NCI-H1105 treated with DMSO at 0.1 percent for 48 hours (cell line): ENCODE data around the gene PSMD11.
A peak's percentile ranks its signal among the peaks of the same experiment; 100 is the strongest.

Experiments
- DNase-seq: peaks from one replicate; lab custom pipeline; 2025; lab: John Stamatoyannopoulos, UW

Gene PSMD11

DNA sequence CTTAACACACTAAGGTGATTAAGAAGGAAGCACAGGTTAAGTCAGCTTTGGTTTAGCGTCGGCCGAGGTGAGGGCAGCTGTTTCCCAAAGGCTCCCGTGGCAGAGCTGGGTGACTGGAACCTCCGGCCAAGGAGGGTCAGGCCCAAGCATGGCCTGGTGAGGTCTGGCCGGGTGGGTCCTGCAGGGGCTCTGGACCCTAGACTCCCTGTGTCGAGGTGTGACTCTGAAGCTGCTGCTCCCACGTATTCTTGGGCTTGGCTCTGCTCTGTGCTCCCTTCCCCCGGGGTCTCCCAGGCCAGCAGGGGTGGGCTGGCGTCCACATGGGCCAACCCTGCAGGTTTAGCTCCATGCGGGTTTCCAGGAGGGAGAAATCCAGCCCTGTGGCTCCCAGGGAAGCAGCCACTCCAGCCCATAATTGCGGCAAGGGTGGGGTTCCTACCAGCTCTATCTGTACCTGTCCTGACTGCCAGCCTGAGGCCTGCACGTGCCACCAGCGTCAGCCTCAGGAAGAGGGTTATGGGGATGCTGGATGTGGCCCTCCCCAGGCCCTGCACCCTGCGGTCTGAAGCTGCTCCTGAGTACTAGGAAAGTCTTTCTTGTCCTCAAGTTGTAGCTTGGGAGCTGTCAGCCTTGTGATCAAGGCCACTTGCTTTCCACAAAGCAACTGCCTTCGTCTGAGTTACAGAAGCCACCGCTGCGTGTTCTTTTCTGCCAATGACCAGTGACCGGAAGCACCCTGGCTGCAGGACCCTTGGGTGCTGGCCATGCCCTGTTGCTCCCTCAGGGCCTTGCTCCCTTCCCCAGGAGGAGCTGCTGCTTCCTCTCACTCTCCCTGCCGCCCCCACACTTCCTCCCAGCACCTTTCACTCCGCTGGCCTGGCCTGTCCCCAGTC is 47.3 kb downstream of the PSMD11 start:
- DNase-seq, result no peak

DNA sequence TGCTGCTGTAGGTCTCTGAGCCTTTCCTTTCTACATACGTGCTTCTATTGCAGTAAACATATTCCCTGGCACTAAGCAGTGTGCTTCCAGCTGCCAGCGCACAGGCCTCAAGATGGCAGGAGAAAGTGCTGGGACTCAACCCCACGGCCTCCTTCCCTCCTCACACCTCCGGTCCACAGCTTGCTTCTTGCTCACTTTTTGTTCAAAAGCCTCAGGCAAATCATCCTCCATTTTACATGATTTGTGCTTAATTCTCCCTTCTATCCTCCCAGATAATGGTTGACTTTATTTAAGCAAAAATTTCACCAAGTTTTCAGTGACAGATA is 47.9 kb downstream of the PSMD11 start:
- no peak for DNase-seq

DNA sequence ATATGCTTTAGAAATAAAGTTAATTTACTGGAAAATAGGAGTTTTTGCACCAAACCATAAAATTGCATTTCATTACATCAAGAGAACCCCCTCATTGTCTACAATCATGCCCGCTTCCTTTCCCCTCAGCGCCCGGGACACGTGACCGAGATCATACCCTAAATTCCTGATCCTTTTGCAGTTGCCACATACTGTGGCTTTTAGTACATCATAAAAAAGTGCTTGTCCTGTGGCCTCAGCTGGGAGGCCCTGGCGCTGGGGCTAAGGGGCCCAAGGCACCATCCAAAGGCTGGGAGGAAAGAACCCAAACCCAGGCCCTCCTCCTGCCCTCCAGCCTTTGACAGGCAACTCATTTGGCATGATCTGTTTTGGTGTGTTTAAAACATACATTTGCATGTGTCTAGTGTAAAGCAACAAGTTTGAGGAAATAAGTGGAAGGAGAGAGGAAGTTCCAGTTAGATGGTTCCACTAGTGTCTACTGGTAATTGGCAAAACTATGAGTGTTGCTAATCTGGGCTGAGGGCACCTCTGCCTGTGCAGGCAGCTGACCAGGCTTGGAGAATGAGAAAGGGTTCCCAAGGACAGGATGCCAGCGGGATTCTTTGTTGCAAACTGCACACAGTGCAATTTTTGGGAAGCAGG is 48.5 kb downstream of the PSMD11 start:
- DNase-seq, result no peak

DNA sequence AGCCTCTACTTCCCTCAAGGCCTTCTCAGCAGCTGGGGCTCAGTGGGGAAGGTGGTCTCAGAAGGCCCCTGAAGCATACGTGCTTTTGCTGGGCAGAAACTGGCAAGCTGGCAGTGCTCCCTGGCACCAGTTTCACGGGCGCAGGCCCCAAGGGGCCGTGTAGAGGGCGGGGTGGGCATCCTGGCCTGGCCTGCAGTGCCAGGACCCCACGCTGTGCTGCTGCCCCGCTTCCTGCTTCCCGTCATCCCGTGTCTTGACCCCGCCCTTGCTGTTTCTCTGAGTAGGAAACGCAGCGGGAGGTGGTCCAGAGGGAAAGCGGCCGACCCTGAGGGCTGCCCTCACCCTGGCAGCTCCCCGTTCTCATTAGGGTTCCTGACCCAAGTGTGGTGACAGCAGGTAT is 49.3 kb downstream of the PSMD11 start:
- no peak for DNase-seq

DNA sequence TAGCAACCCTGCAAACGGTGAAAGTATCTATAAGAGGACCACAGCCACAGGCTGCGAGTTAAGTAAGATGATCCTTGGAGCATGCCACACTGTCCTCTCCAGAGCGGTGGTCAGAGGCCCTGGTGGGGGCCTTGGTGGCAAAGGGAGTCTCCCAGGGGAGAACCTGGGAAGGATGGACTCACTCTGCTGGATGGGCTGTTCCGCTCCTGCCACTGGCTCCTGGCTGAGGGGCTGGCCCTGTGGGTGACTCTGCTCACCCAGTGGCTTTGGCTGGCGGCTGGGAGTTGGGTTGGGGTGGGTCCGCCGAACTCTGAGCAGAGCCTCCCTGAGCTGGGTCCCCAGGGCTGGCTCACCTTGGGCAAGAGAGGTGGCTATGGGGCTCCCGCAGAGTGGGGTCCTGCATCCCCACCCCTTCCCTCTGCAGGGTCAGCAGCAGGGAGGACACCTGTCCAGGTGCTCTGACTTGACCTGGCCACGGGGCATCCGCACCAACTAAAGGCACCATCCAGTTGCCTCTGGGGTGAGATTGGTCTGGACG is 49.7 kb downstream of the PSMD11 start:
- DNase-seq, result no peak

DNA sequence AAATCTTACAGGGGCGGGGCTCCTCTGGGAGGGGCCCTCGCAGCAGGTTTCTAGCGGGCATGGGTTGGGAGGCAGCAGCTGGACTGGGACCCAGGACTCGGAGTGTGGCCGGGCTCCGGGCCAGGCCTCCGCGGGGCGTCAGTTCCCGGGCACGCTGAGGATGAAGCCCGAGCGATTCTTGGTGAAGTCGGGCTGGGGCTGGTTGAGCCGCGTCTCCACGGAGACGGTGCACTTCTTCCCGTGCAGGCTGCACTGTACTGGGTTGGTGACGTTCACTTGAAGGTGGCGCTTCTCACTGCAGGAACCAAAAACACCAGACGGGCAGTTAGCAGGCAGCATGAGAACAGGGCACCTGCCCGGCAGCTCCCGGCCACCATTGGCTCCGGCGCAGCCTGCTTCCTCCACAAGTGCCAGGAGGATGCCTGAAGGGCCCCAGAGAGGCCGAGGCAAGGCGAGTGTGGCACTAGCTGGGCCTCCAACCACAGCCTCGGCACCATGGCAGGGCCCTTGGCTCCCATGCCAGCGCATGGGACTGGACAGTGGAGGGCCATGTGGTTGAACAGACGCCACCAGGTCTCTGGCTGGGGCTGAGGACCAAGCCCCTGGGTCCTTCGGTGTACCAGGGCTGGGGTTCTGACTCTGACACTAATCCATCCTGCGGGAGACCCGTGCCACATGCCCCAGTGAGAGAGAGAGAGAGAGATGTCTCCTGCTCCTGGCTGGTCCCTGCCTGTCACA is 50.5 kb downstream of the PSMD11 start:
- peak; percentile 69 for DNase-seq

DNA sequence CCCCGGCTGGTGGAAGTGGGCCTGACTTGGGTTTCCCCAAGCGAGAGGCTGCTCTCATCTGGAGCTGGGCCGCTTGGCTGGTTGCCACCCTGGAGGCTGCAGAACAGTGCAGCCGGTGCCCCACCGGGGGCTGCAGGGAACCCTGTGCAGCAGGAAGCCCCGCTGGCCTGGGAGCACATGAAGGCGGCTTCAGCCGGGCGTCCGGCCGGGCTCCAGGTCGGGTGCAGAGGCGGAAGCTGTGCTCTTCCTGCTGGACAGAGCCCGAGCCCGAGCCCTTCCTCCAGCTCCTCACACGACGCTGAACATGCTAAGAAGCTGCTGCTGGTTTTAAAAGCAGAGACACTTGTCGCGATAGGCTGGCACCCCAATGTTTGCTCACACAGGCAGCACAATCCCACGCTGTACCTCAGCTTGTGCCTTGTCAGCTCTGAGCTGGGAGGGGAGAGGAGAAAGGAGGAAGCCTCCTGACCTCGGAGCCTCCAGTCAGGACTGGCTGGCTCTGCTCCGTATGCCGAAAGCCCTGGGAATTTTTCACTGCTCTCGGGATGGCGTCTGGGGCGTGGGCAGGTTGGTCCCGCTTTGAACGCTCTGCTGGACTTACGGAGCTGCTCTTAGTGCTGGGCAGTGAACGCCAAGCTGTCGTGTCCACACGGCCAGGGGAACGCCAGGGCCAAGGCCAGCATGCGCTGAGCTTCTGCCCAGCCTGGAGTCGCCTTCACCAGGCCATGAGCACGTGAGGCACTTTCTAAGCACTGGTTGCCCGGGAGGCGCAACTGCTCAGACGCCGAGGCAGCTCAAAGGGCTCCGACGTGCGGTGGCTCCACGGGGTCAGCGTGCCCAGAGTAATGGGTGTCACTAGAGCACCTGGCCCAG is 51.3 kb downstream of the PSMD11 start:
- no peak for DNase-seq

DNA sequence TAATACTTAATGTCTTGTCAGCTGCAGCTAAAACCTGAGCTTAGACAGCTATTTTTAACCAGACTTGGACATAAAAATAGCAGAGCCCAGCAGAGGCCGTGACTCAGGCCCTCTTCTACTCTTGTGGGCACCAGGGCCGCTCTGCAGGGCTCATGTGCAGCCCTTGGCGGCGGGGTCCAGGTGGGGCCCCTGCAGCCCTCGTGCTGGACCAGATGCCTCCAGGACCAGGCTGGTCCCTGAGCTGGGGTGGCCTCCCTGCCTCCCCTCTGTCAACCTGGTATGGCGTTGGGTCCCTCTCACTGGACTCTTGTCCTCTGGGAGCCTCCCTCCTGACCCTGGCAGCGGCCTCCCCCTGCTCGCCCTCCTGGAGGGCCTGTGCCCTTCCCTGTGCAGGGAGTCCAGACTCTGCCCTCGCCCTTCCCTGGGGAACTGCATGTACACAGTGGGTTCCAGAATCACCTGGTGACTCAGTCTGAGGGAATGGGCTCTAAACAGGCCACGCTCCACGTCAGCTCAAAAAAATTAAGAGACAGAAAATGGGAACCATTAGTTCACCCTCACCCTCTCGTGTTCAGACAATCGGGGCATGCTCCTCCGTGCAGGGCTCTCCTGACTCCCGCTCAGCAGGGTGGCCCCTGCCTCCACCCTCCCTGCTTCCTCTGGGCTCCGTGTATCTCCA is 52.2 kb downstream of the PSMD11 start:
- DNase-seq, result no peak

DNA sequence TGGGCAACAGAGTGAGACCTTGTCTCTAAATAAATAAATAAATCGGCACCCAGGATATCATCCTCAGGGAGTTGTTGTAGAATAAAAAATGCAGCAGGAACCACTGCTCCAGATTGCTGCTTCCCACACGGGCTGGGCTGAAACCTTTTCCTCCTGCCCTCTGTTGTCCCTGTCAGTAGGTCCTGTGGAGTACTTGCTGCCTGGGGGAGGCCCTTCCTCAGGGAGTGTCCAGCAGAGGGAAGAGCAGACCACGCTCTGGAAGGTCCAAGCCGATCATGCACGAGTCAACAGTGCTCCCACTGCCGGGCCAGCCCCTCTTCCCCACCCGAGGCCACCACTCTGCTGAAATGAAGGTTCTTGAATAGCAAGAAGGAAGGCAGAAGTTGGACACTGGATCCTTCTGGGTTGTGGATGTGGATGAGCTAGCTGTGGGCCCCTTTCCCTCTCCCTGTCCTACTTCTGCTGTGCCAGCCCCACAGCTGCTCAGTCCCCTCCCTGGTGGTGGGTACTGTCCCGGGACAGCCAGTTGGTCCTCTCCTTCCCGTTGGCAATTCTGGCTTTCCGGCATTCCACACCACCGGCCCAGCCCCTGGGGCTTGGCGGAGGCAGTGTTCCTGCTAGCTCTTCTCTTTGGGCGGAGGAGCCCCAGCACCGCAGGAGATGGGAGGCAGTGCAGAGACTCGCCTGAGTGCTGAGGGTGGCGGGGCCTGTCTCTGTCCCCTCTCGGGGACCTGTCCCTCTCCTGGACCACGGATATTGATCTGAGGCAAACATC is 53.3 kb downstream of the PSMD11 start:
- DNase-seq, result no peak

DNA sequence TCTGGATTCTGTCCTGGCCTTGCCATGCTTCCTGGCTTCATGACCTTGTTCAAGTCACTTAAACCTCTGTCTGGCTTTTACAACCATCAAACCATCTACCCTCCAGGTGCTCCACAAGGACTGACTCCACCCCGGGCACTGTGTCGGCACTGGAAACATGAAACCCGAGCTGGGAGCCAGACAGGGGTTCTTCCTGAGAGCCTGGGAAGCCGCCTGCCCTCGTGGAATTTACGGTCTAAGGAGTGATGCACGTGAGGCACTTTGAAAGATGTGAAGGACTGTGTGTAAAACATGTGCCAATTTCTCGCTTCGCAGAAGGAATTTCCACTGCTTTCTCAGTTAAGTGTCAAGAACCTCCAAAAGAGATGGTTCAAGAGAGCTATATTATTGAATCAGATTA is 54.1 kb downstream of the PSMD11 start:
- no peak for DNase-seq

DNA sequence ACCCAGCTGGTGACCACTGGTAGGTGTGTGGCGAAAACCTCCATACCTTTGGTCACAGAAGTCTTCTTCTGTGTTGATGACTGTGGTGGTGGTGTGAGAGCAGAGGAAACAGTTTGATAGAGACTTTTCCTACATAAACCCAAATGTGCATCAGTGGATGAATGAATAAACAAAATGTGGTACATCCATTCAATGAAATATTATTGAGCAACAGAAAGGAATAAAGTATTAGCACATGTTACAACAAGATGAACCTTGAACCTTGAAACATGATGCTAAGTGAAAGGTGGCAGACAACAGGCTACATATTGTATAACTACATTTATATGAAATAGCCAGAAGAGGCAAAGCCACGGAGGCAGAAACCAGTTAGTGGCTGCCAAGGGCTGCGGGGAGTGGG is 57.7 kb downstream of the PSMD11 start:
- DNase-seq, result no peak

DNA sequence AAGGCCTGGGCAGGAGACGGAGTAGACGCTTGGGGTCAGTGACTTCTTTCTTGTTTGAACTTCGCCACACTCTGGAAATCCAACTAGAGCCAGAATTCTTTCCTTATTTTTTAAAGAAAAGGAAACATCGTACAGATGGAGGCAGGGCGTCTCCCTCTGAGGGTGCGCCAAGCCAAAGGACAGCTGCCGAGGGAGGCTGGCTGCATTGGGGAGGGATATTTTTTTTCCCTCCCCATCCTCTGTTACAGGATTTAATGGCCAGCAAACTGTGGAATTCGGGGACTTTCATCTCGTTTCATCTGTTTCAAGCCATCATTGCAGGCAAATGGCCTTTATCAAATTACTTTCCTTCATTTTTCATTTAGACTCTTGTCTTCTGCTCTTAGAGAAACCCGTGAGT is 58.4 kb downstream of the PSMD11 start:
- no peak for DNase-seq

DNA sequence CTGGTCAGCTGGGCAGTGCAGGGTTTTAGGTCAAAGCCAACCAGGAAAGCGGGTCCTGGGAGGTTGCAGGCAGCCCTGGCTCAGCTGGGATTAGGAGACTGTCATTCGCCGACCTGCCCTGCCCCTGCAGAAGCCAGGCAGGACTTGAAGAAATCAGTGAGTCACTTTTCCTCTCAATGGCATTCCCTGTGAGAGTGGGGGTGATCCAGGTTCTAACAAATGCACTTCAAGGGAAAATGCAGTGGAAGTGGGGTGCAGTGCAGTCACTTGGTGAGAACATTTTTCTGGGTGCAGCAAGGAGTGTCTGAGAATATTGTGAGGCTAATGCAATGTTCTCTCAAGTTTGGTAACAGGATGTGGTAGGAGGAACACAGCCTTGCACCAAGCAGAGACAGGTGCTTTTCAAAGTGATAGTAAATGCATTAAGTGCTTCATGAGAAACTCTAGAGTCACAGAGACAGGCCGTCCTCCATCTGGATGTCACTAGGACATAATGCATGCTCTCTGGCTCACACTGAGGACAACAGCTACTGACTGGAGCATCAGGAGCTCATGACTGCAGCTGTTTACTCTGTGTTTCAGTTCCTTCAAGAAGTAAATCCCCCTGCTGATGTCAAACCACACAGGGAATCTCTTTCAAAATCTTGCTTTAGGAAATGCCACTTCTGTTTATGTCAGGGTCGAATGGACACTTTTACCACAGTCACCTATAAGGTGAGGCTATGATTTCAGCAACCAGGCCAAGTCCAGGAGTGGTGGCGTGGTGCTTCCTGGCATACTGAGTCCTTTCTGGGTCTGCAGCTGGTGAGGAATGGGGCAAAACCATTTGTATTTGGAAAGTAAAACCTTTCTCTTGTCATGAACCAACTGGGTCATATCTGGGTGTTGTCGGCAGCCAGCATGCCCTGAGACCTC is 59.2 kb downstream of the PSMD11 start:
- DNase-seq, result no peak

DNA sequence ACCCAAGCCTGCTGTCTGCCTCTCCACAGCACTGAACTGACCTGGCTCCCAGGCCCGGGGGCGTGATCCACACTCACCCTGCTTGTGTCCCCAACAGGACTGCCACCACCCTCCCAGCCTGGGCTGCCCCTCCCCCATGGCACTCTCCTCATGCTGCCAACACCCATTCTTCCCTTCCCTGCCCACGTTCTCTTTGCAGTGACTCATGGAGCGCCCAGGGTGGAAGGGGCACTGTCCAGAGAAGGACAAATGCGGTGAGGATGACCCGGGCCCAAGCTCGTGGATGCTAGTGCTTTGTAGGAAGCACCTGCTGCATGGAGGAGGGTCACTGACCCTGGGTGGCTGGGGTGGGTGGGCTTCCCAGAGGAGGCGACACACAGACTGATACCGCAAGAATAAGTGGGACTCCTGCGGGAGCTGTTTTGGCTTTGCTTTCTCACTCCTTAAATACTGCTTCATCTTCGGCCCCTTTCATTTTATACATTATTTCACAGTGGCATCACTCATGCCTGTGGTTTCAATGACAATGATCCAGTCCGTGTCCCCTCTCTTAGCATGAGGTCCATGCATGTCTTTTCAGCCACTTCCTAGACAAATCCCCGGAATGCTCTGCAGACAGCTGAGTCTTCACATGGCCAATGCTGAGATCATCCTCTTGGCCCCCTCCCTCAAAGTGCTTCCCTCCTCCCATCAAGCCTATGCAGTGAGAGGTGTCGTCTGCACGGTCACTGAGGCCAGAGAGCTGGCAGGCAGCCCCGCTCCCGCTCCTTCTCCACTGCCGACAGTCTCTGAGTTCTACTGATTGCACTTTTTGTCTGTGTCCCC is 60.1 kb downstream of the PSMD11 start:
- DNase-seq, result no peak

DNA sequence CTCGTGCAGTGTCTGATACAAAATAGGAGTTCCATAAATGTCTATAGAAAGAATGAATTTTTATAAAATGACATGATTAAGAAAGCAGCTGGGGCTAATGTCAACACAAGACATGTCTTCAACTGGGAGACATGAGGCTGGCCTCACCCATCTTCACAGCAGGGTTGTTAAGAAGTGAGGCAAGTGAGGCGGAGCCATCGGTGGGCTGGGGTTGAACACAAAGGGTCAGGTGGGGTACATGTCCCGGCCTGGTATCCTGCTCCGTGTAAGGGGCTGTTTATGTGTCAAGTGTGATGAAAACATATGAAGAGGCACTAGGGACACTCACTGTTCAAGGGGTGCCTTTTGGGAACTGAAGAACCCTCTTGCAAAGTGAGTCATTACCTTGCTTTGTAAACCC is 64.6 kb downstream of the PSMD11 start:
- no peak for DNase-seq

DNA sequence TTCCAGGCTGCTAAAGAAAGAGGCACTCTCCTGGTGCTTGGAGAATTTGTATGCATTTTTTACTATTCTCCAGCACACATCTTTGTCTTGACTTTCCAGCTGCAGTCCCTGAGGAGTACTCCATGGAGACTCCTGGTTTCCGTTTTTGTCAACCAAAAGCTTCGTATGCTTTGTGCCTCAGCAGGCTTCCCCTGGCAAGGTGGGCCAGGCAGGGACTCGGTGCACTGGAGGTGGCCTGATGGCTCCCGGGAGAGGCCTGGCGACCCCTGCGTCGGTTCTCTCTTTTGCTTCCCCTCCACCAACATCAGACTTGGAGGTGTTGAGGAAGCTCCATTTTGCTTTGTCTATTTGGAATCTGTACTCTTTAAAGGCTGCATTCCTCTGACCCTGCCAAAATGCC is 66.2 kb downstream of the PSMD11 start:
- no peak for DNase-seq

DNA sequence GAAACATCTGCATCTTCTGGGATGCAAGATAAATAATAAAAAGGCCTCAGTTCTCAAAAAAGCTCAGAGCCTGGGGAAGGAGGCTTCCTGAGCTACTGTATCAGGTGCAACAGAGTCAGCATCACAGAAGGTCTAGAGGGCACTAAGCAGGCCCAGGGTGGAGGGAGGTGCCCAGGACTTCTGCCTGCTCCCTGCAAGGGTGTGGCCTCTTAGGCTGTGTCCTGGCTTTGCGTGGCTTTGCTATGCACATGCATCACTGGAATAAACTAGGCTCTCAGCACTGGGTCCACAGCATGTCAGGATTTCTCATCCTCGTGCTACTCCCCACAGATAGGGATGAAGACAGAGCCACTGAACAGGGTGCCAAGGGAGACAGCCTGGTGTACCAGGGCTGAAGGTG is 68.0 kb downstream of the PSMD11 start:
- DNase-seq, result no peak

DNA sequence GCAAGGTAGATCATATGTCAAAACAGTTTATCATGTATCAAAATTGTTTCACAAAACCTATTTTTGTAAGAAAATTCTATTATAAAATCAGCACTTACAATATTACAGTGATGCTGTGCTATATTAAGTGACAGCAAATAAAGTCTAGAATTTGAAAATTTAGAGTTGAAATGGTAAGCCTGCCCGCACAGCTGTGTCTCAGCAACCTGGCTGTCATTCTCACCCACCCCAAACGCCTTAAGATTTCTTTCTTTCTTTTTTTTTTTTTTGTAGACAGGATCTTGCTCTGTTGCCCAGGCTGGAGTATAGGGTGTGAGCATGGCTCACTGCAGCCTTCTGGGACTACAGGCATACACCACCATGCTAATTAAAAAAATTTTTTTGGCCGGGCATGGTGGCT is 69.3 kb downstream of the PSMD11 start:
- DNase-seq, result no peak

DNA sequence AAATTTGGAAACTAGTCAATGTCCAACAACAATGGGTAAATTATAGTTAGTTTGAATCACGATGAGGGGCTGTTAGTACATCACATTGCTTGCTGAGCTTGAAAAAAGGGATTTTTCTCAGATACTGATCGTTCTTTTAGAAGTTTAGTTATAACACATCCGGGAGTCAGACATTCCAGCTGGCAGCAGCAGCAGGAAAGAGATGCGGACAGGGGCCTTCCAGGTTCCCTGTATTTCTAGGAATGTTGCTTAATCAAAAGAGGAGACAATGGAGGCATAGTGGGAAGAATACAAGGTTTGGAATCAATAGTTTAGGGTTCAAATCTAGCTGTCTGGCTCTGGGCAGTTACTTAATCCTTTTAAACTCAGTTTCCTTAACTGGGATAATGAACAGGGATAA is 70.3 kb downstream of the PSMD11 start:
- no peak for DNase-seq
